OCI-LY7 (cell line): ENCODE measurements around the gene MMP11. TPM values are rescaled to one million over a fixed set of nuclear protein-coding genes. Genes with fewer than 3 reads are reported as not detected.
A peak's percentile ranks its signal among the peaks of the same experiment; 100 is the strongest.

Experiments used
- BruUV-seq: library from RNA; stranded (reverse); fragments of 400-500 nt; replicated peaks from 2 replicates; lab custom pipeline; 2021; lab: Mats Ljungman, UMichigan
- CTCF ChIA-PET: fragments of 300-600 bp; sonication (Branson Sonifier 250); formaldehyde crosslinking; loops from one replicate; lab custom pipeline; 2022; ENCODE audit warnings: antibody characterized with exemption; ENCODE audit not compliant: unreplicated experiment; lab: Charles Lee
- POLR2A ChIA-PET: fragments of 300-600 bp; sonication (Branson Sonifier 250); formaldehyde crosslinking; loops from one replicate; lab custom pipeline; 2022; ENCODE audit warnings: antibody characterized with exemption; lab: Charles Lee
- DNase-seq: peaks from one replicate; pipeline ENCODE4 v3.0.0-alpha.2; 2015; ENCODE audit warnings: low spot score
- H2AFZ ChIP-seq: fragments of 200-600 bp; sonication (generic), shearing (Covaris generic); 2 replicates; pipeline ENCODE4 v1.6.1; 2014; ENCODE audit warnings: mild to moderate bottlenecking, antibody characterized with exemption, low read length, moderate library complexity
- H3K27ac ChIP-seq: fragments of 200-600 bp; sonication (generic); 2 replicates; pipeline ENCODE4 v1.5.1; 2014; ENCODE audit warnings: mixed run types, low read depth, mild to moderate bottlenecking, moderate library complexity, low read length, inconsistent platforms; ENCODE audit not compliant: poor library complexity, severe bottlenecking
- H3K36me3 ChIP-seq: fragments of 200-600 bp; sonication (generic); 2 replicates; pipeline ENCODE4 v1.6.1; 2014; ENCODE audit warnings: mild to moderate bottlenecking, antibody characterized with exemption, low read length, moderate library complexity, mixed read lengths; ENCODE audit not compliant: insufficient read depth
- H3K4me1 ChIP-seq: fragments of 200-600 bp; sonication (generic); 2 replicates; pipeline ENCODE4 v1.5.1; 2014; ENCODE audit warnings: mild to moderate bottlenecking, low read length; ENCODE audit not compliant: insufficient read depth, poor library complexity, severe bottlenecking
- H3K4me2 ChIP-seq: fragments of 200-600 bp; sonication (generic); 2 replicates; pipeline ENCODE4 v1.6.1; 2014; ENCODE audit warnings: mild to moderate bottlenecking, low read length
- H3K4me3 ChIP-seq: fragments of 200-600 bp; sonication (generic); 2 replicates; pipeline ENCODE4 v1.5.1; 2014; ENCODE audit warnings: mild to moderate bottlenecking, low read depth, low read length; ENCODE audit not compliant: poor library complexity, severe bottlenecking
- H3K79me2 ChIP-seq: fragments of 200-600 bp; sonication (generic); 2 replicates; pipeline ENCODE4 v1.6.1; 2016; ENCODE audit warnings: low read depth, mild to moderate bottlenecking, low read length, moderate library complexity, mixed read lengths; ENCODE audit not compliant: insufficient read depth
- H3K9me2 ChIP-seq: fragments of 200-600 bp; sonication (generic); 2 replicates; pipeline ENCODE4 v1.6.1; 2016; ENCODE audit warnings: mild to moderate bottlenecking, low read length, mixed read lengths; ENCODE audit not compliant: insufficient read depth
- H3K9me3 ChIP-seq: fragments of 200-600 bp; sonication (generic); 2 replicates; pipeline ENCODE4 v1.6.1; 2014; ENCODE audit warnings: mild to moderate bottlenecking, mixed run types, low read length, mixed read lengths
- H4K20me1 ChIP-seq: fragments of 200-600 bp; sonication (generic); 2 replicates; pipeline ENCODE4 v1.6.1; 2014; ENCODE audit warnings: mild to moderate bottlenecking, antibody characterized with exemption, low read length, moderate library complexity, mixed read lengths; ENCODE audit not compliant: insufficient read depth
- EZH2phosphoT487 ChIP-seq: fragments of 200-600 bp; sonication (generic); IDR thresholded peaks from 2 replicates; pipeline ENCODE4 v1.6.1; 2018; ENCODE audit warnings: low read depth, borderline replicate concordance, mild to moderate bottlenecking, mixed run types, antibody characterized with exemption, low read length, moderate library complexity, mixed read lengths
- intact Hi-C: fragments of 100-400 bp; cut with micrococcal nuclease; formaldehyde crosslinking; loops from one replicate; pipeline ENCODE4 v1.10.0; 2022; ENCODE audit not compliant: unreplicated experiment
- total RNA-seq, 2 experiments: library from RNA; depleted of rRNA in 1 of 2; stranded (reverse); fragments of >200 nt in 1 of 2; shearing (Covaris generic) in 1 of 2; gene quantifications; 2 replicates each; pipeline ENCODE4 v1.2.3, GENCODE V29; 2014 to 2022
- TF ChIP-seq, protein P1 (sequence below): fragments of 200-600 bp; sonication (generic); conservative IDR thresholded peaks from 2 replicates; pipeline ENCODE4 v1.5.1; 2014; ENCODE audit warnings: mild to moderate bottlenecking, antibody characterized with exemption, low read length, moderate library complexity, mixed read lengths

Gene MMP11
- total RNA-seq, 2 experiments from 2014 or later: 9.2 to 12.9 TPM

DNA sequence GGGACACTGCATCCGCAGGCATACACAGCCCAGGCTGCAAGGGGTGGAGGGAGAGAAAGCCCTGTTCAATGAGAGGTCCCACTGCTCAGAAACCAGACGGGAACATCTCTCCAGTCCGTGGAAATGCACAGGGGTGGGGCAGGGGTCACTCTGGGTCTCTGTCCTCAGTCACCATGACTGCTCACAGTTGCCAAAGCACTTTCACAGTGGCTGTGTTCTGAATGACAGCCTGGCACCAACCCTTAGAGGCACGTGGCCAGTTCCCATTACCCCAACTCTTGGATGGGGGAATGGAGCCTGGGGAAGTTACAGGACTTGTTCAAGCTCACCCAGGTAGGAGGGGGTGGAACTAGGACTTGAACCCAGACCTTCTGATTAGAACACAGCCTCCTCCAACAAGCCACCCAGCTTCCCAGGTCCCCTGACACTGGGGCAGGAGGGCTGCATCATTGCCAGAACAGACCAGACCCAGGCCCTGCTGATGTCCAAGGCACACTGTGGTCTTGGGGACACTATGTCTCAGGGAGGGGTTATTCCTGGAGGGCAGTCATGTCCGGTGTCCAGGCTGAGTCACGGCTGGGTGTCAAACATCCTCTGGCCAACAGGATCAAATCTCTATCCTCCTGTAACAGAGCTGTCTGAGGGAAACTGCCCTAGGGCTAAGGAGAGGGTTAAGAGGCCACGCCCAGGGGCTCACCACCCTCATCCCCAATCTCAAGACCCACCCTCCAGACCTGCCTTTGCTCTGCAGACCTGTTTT is 30.0 kb upstream of the MMP11 start:
- H2AFZ ChIP-seq: no peak overlapping the region
- no peak overlapping the region for H3K4me3 ChIP-seq
- TF ChIP-seq, protein P1, sequence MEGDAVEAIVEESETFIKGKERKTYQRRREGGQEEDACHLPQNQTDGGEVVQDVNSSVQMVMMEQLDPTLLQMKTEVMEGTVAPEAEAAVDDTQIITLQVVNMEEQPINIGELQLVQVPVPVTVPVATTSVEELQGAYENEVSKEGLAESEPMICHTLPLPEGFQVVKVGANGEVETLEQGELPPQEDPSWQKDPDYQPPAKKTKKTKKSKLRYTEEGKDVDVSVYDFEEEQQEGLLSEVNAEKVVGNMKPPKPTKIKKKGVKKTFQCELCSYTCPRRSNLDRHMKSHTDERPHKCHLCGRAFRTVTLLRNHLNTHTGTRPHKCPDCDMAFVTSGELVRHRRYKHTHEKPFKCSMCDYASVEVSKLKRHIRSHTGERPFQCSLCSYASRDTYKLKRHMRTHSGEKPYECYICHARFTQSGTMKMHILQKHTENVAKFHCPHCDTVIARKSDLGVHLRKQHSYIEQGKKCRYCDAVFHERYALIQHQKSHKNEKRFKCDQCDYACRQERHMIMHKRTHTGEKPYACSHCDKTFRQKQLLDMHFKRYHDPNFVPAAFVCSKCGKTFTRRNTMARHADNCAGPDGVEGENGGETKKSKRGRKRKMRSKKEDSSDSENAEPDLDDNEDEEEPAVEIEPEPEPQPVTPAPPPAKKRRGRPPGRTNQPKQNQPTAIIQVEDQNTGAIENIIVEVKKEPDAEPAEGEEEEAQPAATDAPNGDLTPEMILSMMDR: no peak
- no peak for TF ChIP-seq EZH2phosphoT487
- H3K9me2 ChIP-seq: no peaks in the 10 kb centered on the region
- no peak overlapping the region for H3K27ac ChIP-seq
- TSS peak; percentile 44 for BruUV-seq
- H4K20me1 ChIP-seq: no peaks in the 10 kb centered on the region
- ChIA-PET CTCF (no interaction called here), POLR2A (no interaction called here)
- intact Hi-C loops: no loop called here
- H3K9me3 ChIP-seq: no peaks in the 10 kb centered on the region
- DNase-seq: no peak
- no peak overlapping the region for H3K4me2 ChIP-seq
- H3K36me3 ChIP-seq: peaks cover 27% of the 10 kb centered on the region; the same call in 1 of the 2 replicates
- no peaks in the 10 kb centered on the region for H3K4me1 ChIP-seq
- no peaks in the 10 kb centered on the region for H3K79me2 ChIP-seq

DNA sequence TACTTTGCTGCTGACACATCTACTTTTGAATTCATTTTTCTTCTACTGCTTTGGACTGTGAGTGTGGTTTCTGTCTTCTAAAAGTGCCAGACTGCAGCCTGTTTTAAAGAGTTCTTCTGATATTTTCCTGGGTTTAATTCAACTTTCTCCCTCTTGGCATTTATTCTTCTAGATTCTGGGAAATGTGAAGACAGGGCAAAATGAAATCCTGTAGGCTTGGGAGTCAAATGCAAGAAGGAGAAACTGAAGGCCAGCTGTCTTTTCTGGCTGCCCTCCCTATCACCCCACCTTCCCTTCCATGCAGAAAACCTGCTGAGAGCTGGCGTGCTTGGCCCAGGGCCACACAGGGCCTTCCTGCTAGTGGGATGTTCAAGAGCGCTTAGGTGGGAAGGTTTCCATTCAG is 29.3 kb upstream of the MMP11 start:
- Histone ChIP-seq H3K9me3 (no peaks in the 10 kb centered on the region), H3K79me2 (no peaks in the 10 kb centered on the region), H3K4me1 (no peaks in the 10 kb centered on the region), H4K20me1 (no peaks in the 10 kb centered on the region), H3K4me3 (no peak overlapping the region), H3K4me2 (no peak overlapping the region), H3K27ac (no peak overlapping the region), H3K36me3 (peaks cover 27% of the 10 kb centered on the region; the same call in 1 of the 2 replicates), H3K9me2 (no peaks in the 10 kb centered on the region), H2AFZ (no peak overlapping the region)
- TF ChIP-seq, protein P1: no peak
- no peak for TF ChIP-seq EZH2phosphoT487
- DNase-seq: no peak
- ChIA-PET CTCF (no interaction called here), POLR2A (no interaction called here)
- no TSS peak for BruUV-seq
- intact Hi-C loops: no loop called here

DNA sequence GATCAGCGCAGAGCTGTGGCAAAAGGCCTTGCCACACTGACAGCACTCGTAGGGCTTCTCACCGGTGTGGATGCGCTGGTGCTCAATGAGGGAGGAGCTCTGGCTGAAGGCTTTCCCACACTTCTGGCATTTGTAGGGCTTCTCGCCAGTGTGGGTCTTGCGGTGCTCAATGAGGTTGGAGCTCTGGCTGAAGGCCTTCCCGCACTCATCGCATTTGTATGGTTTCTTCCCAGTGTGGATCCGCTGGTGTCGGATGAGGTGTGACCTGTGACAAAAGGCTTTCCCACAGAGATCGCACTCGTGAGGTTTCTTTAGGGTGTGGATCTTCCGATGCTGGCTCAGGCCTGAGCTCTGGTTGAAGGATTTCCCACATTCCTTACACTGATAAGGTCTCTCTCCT is 28.6 kb upstream of the MMP11 start:
- no peak for TF ChIP-seq EZH2phosphoT487
- TF ChIP-seq, protein P1: no peak
- POLR2A ChIA-PET: interaction anchor here (0.6 kb wide), 1 partner anchor 12 kb away, joined by 4 read pairs; no protein-coding TSS in a partner anchor
- no TSS peak for BruUV-seq

More for the DNA sequence above, 28.6 kb upstream of the MMP11 start:
- Histone ChIP-seq H2AFZ (no peak overlapping the region), H3K36me3 (peaks cover 27% of the 10 kb centered on the region; the same call in 1 of the 2 replicates), H4K20me1 (no peaks in the 10 kb centered on the region), H3K27ac (no peak overlapping the region), H3K79me2 (no peaks in the 10 kb centered on the region), H3K9me3 (no peaks in the 10 kb centered on the region), H3K4me3 (no peak overlapping the region), H3K9me2 (no peaks in the 10 kb centered on the region), H3K4me2 (no peak overlapping the region), H3K4me1 (no peaks in the 10 kb centered on the region)
- DNase-seq: no peak
- intact Hi-C loops: no loop called here
- CTCF ChIA-PET: no interaction called here
